Gastroesophageal sphincter (tissue), 3 donors: ENCODE results near the gene CD200R1.

Experiments
- EP300 ChIP-seq: sonication (generic); formaldehyde crosslinking; IDR thresholded peaks from one replicate; pipeline ENCODE4 v1.6.1; 2017; ENCODE audit warnings: antibody characterized with exemption, mild to moderate bottlenecking
- POLR2A ChIP-seq, 2 donors: fragments of 450-650 bp; IDR thresholded peaks; one replicate each; pipeline ENCODE4 v1.6.1; 2017; ENCODE audit warnings: antibody characterized with exemption in 2 of 2, mild to moderate bottlenecking in 2 of 2, moderate library complexity in 1 of 2
- POLR2AphosphoS5 ChIP-seq: sonication (generic); formaldehyde crosslinking; IDR thresholded peaks from one replicate; pipeline ENCODE4 v1.6.1; 2017; ENCODE audit warnings: antibody characterized with exemption
- TF ChIP-seq, protein P1 (sequence below), 4 experiments: fragments of 200-600 bp in 2 of 4; fragments of 450-650 bp in 2 of 4; sonication (generic) in 1 of 4; IDR thresholded peaks; one replicate each; pipeline ENCODE4 v1.5.1; 2017 to 2019; ENCODE audit warnings: antibody characterized with exemption in 4 of 4, mild to moderate bottlenecking in 2 of 4, moderate library complexity in 2 of 4

DNA sequence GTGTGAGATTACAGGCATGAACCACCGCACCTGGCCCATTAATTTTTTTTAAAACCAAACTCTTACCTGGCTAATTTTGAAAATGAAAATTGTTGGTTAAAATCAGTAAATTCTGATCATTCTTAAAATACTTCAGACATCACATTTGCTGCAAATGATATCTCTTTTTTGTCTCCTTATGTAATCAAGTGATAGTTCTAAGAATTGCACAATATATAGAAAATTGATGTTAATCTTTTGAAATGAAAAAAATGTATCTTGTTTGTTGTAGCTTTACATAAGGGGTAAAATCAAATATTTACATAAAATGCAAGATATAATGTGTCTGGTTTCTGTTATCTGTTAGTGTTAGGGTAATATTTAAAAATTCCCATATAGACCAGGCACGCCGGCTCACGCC, 20.9 kb upstream of the CD200R1 start:
- TF ChIP-seq, protein P1, sequence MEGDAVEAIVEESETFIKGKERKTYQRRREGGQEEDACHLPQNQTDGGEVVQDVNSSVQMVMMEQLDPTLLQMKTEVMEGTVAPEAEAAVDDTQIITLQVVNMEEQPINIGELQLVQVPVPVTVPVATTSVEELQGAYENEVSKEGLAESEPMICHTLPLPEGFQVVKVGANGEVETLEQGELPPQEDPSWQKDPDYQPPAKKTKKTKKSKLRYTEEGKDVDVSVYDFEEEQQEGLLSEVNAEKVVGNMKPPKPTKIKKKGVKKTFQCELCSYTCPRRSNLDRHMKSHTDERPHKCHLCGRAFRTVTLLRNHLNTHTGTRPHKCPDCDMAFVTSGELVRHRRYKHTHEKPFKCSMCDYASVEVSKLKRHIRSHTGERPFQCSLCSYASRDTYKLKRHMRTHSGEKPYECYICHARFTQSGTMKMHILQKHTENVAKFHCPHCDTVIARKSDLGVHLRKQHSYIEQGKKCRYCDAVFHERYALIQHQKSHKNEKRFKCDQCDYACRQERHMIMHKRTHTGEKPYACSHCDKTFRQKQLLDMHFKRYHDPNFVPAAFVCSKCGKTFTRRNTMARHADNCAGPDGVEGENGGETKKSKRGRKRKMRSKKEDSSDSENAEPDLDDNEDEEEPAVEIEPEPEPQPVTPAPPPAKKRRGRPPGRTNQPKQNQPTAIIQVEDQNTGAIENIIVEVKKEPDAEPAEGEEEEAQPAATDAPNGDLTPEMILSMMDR (IDR thresholded peaks at IDR 0.05): no peak
- TF ChIP-seq POLR2A (IDR thresholded peaks at IDR 0.05) (no peak), EP300 (no peak), POLR2AphosphoS5 (no peak)
